ENCODE measurements around the gene APCDD1L. TPM values are rescaled to one million over a fixed set of nuclear protein-coding genes. Genes with fewer than 3 reads are reported as not detected.

Gene APCDD1L
- total RNA-seq, 2 experiments from 2014 or later = not detected

- no peaks in the 10 kb centered on the region for H3K36me3 Mint-ChIP-seq (ENCODE audit: low read depth)
- Histone ChIP-seq H3K9me3 (ENCODE audit: control insufficient read depth in 1 of 2, insufficient read depth in 1 of 2, low read length in 2 of 2) (peaks cover 0 to 4% of the 10 kb centered on the region in 2 experiments), H3K27ac (ENCODE audit: low read depth in 1 of 2, low read length in 2 of 2) (no peak overlapping the region), H3K27me3 (ENCODE audit: control insufficient read depth in 1 of 2, insufficient read depth in 2 of 2, low read length in 2 of 2) (peaks cover 7% of the 10 kb centered on the region in 2 experiments), H3K36me3 (ENCODE audit: insufficient read depth, low read length) (no peaks in the 10 kb centered on the region), H3K4me3 (ENCODE audit: low read length) (no peak overlapping the region), H3K4me1 (ENCODE audit: insufficient read depth, low read length) (no peaks in the 10 kb centered on the region)
- CTCF ChIA-PET = no interaction called here
- peaks cover 7% of the 10 kb centered on the region for H3K9me3 Mint-ChIP-seq
- intact Hi-C loops (cut with DNase I, micrococcal nuclease) = no loop called here
- DNase-seq = no peak
- no peaks in the 10 kb centered on the region for H3K4me1 Mint-ChIP-seq (ENCODE audit: low read depth)
- no peak overlapping the region for H3K27ac Mint-ChIP-seq
- H3K4me3 Mint-ChIP-seq = no peak overlapping the region
- TF ChIP-seq CTCF (IDR thresholded peaks at IDR 0.05) = no peak
- H3K27me3 Mint-ChIP-seq = peaks cover 16% of the 10 kb centered on the region
- no peak for ATAC-seq (ENCODE audit: poor library complexity)
- POLR2A ChIA-PET = no interaction called here
These were observed 23.6 kb upstream of the APCDD1L start for GRCh38 chr20:58538752-58539151.

- Histone ChIP-seq H3K36me3 (ENCODE audit: insufficient read depth, low read length) (no peaks in the 10 kb centered on the region), H3K27me3 (ENCODE audit: control insufficient read depth in 1 of 2, insufficient read depth in 2 of 2, low read length in 2 of 2) (peaks cover 7% of the 10 kb centered on the region in 2 experiments), H3K9me3 (ENCODE audit: control insufficient read depth in 1 of 2, insufficient read depth in 1 of 2, low read length in 2 of 2) (peaks cover 2 to 4% of the 10 kb centered on the region in 2 experiments), H3K4me3 (ENCODE audit: low read length) (no peak overlapping the region), H3K27ac (ENCODE audit: low read depth in 1 of 2, low read length in 2 of 2) (no peak overlapping the region), H3K4me1 (ENCODE audit: insufficient read depth, low read length) (no peaks in the 10 kb centered on the region)
- no peak for DNase-seq
- ChIA-PET CTCF (no interaction called here), POLR2A (no interaction called here)
- H3K9me3 Mint-ChIP-seq = peaks cover 13% of the 10 kb centered on the region
- H3K27ac Mint-ChIP-seq = no peak overlapping the region
- no peak for TF ChIP-seq CTCF (IDR thresholded peaks at IDR 0.05)
- intact Hi-C loops (cut with DNase I, micrococcal nuclease) = no loop called here
- H3K36me3 Mint-ChIP-seq (ENCODE audit: low read depth) = no peaks in the 10 kb centered on the region
- H3K4me1 Mint-ChIP-seq (ENCODE audit: low read depth) = no peaks in the 10 kb centered on the region
- no peak overlapping the region for H3K4me3 Mint-ChIP-seq
- peaks cover 21% of the 10 kb centered on the region for H3K27me3 Mint-ChIP-seq
- ATAC-seq (ENCODE audit: poor library complexity) = no peak
These were observed 22.6 kb upstream of the APCDD1L start for GRCh38 chr20:58537831-58538230.

- POLR2A ChIA-PET = no interaction called here
- no peaks in the 10 kb centered on the region for H3K4me1 Mint-ChIP-seq (ENCODE audit: low read depth)
- H3K36me3 ChIP-seq (ENCODE audit: insufficient read depth, low read length) = no peaks in the 10 kb centered on the region
- DNase-seq = no peak
- H3K4me3 ChIP-seq (ENCODE audit: low read length) = no peak overlapping the region
- H3K27me3 Mint-ChIP-seq = peaks cover 21% of the 10 kb centered on the region
- TF ChIP-seq CTCF (IDR thresholded peaks at IDR 0.05) = no peak
- no peak overlapping the region for H3K4me3 Mint-ChIP-seq
- H3K36me3 Mint-ChIP-seq (ENCODE audit: low read depth) = peaks cover 5% of the 10 kb centered on the region
- H3K9me3 Mint-ChIP-seq = peaks cover 17% of the 10 kb centered on the region
- CTCF ChIA-PET = no interaction called here
- ATAC-seq (ENCODE audit: poor library complexity) = no peak
- H3K9me3 ChIP-seq (ENCODE audit: control insufficient read depth in 1 of 2, insufficient read depth in 1 of 2, low read length in 2 of 2) = peaks cover 4 to 17% of the 10 kb centered on the region in 2 experiments
- no peak overlapping the region for H3K27ac ChIP-seq (ENCODE audit: low read depth in 1 of 2, low read length in 2 of 2)
- H3K27ac Mint-ChIP-seq = no peak overlapping the region
- intact Hi-C loops (cut with DNase I, micrococcal nuclease) = no loop called here
- no peaks in the 10 kb centered on the region for H3K4me1 ChIP-seq (ENCODE audit: insufficient read depth, low read length)
- peaks cover 5 to 7% of the 10 kb centered on the region in 2 experiments for H3K27me3 ChIP-seq (ENCODE audit: control insufficient read depth in 1 of 2, insufficient read depth in 2 of 2, low read length in 2 of 2)
These were observed 21.1 kb upstream of the APCDD1L start for GRCh38 chr20:58536289-58536688.

Measured in CD4-positive, alpha-beta T cell (primary cell).